ENCODE measurements around the gene COL25A1.

COL25A1 gene

GRCh38 chr4:108849611-108850168, 452.8 kb downstream of the COL25A1 start:
- no peak for DNase-seq

- no peak for DNase-seq
Measured at GRCh38 chr4:108846568-108846967, 455.9 kb downstream of the COL25A1 start.

- DNase-seq, result no peak
Measured at GRCh38 chr4:108840426-108840975, 462.0 kb downstream of the COL25A1 start.

GRCh38 chr4:108839333-108839732, 463.1 kb downstream of the COL25A1 start:
- DNase-seq, result no peak

GRCh38 chr4:108838451-108838850, 464.0 kb downstream of the COL25A1 start:
- DNase-seq, result no peak

- DNase-seq, result no peak
Measured at GRCh38 chr4:108834835-108835384, 467.5 kb downstream of the COL25A1 start.

GRCh38 chr4:108834166-108834834, 468.2 kb downstream of the COL25A1 start:
- DNase-seq, result no peak

GRCh38 chr4:108833046-108833445, 469.4 kb downstream of the COL25A1 start:
- no peak for DNase-seq

GRCh38 chr4:108831886-108832285, 470.6 kb downstream of the COL25A1 start:
- DNase-seq, result no peak

GRCh38 chr4:108831291-108831690, 471.2 kb downstream of the COL25A1 start:
- DNase-seq, result no peak

- no peak for DNase-seq
Measured at GRCh38 chr4:108830509-108831244, 471.8 kb downstream of the COL25A1 start.

GRCh38 chr4:108829966-108830492, 472.4 kb downstream of the COL25A1 start:
- DNase-seq, result no peak

- no peak for DNase-seq
Measured at GRCh38 chr4:108828620-108829019, 473.8 kb downstream of the COL25A1 start.

- DNase-seq, result no peak
Measured at GRCh38 chr4:108825737-108826136, 476.7 kb downstream of the COL25A1 start.

GRCh38 chr4:108821351-108821930, 481.0 kb downstream of the COL25A1 start:
- no peak for DNase-seq

GRCh38 chr4:108820492-108821350, 481.7 kb downstream of the COL25A1 start:
- DNase-seq, result no peak

- DNase-seq, result no peak
Measured at GRCh38 chr4:108814326-108814725, 488.1 kb downstream of the COL25A1 start.

- no peak for DNase-seq
Measured at GRCh38 chr4:108813261-108813660, 489.2 kb downstream of the COL25A1 start.

GRCh38 chr4:108811486-108811885, 491.0 kb downstream of the COL25A1 start:
- DNase-seq, result no peak

GRCh38 chr4:108810087-108810486, 492.4 kb downstream of the COL25A1 start:
- DNase-seq, result no peak

GRCh38 chr4:108804648-108805273, 497.7 kb downstream of the COL25A1 start:
- DNase-seq, result no peak
